Body of pancreas (tissue), 4 donors: ENCODE data around the gene GRIK2.

Experiments
- POLR2A ChIP-seq, 3 donors: fragments of 450-650 bp; IDR thresholded peaks; one replicate each; pipeline ENCODE4 v1.6.1; 2016; ENCODE audit warnings: antibody characterized with exemption in 3 of 3, mild to moderate bottlenecking in 2 of 3
- TF ChIP-seq, protein P1 (sequence below), 7 experiments: fragments of 450-650 bp in 4 of 7; fragments of 200-600 bp in 3 of 7; sonication (generic) in 3 of 7; IDR thresholded peaks; one replicate each; pipeline ENCODE4 v1.5.1; 2016 to 2019; ENCODE audit warnings: antibody characterized with exemption in 7 of 7

DNA sequence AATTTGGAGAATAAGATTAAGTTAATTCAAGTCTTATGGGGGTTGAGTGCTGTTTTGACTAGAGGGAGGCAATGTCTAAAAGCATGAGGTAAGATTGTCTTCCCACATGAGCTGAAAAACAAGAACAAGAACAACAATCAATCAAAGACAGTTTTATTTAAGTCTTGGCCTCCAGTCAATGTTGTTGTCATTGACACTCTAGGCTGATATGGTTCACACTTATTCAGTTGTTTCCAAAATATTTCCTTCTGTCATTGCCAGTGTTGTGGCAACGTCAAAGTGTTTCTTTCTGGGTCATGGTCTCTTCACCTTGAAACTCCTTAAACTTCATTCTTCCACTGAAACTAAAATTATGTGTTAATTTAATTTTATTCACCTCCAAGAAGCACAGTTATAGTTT lies 72.4 kb downstream of the GRIK2 start:
- TF ChIP-seq, protein P1, sequence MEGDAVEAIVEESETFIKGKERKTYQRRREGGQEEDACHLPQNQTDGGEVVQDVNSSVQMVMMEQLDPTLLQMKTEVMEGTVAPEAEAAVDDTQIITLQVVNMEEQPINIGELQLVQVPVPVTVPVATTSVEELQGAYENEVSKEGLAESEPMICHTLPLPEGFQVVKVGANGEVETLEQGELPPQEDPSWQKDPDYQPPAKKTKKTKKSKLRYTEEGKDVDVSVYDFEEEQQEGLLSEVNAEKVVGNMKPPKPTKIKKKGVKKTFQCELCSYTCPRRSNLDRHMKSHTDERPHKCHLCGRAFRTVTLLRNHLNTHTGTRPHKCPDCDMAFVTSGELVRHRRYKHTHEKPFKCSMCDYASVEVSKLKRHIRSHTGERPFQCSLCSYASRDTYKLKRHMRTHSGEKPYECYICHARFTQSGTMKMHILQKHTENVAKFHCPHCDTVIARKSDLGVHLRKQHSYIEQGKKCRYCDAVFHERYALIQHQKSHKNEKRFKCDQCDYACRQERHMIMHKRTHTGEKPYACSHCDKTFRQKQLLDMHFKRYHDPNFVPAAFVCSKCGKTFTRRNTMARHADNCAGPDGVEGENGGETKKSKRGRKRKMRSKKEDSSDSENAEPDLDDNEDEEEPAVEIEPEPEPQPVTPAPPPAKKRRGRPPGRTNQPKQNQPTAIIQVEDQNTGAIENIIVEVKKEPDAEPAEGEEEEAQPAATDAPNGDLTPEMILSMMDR (IDR thresholded peaks at IDR 0.05), result no peak
- no peak for TF ChIP-seq POLR2A (IDR thresholded peaks at IDR 0.05)
